ENCODE results near the gene NTRK1.

Gene NTRK1

DNA sequence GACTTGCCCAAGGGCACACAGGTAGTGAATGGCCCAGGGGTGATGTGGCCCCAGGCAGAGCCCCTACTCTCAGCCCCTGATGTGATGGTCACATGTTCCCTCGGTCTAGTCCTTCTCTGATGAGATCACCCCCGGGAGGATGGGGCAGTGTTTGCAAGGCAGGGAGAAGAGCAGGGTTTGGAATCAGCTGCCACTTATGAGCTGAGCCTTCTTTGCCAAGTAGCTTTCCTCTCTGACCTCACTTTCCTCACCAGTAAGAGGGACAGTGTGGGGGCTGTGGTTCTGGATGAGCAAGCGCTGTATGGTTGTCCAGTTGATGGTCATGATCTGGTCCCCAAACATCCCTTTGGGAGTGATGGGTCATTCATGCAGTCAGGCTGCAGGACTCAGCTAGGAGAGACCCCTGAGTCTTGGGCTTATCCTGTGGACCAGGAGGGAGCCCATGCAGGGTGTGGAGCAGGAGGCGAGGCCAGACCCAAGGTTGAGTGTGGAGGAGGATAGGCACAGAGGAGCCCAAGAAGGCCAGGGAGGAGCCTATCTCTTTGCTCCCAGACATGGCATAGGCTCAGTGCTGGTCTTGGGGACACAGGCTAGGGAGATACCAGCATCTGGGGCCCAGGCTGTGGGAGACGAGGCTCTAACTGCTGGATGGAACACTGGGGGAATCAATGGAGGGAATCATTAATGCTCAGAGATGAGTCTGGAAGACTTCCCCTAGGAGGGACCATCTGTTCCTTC lies 16.9 kb downstream of the NTRK1 start:
- in situ Hi-C loops (cut with MboI; ENCODE audit: low sequenced_read_pairs), result no loop called here

DNA sequence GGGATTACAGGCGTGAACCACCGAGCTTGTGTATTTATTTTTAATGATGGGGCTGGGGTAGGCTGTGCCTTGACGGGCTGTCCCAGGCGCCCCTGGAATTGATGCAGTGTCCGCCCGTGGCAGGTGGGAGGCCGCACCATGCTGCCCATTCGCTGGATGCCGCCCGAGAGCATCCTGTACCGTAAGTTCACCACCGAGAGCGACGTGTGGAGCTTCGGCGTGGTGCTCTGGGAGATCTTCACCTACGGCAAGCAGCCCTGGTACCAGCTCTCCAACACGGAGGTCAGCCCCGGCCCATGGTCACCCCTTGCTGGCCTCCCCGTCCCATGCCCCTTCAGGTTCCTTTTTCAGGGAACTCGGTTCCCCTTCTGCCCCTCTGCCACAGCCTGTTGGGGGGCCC lies 19.2 kb downstream of the NTRK1 start:
- in situ Hi-C loops (cut with MboI; ENCODE audit: low sequenced_read_pairs), result loop anchor here (10.0 kb wide), 1 partner anchor 85 kb away; no protein-coding TSS in a partner anchor

DNA sequence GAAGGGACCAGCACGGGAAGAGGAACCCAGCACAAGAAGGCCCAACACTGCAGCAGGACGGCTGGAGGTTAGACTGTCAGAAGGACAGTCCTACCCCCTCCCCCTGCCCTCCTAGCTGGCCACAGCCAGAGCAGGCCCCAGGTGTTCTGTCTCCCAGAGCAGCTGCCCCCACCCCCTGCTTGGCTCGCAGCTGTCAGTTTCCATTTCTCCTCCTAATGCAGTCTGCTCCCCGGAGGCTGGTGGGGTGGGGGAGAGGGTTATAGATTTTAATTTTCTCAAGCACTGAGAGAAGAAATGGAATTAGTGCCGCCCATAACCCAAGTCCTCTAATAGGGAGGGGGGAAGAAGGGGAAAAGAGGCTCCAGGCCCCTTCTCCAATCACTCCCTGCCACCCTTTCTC lies 19.8 kb downstream of the NTRK1 start:
- in situ Hi-C loops (cut with MboI; ENCODE audit: low sequenced_read_pairs), result loop anchor here (10.0 kb wide), 1 partner anchor 86 kb away; no protein-coding TSS in a partner anchor

DNA sequence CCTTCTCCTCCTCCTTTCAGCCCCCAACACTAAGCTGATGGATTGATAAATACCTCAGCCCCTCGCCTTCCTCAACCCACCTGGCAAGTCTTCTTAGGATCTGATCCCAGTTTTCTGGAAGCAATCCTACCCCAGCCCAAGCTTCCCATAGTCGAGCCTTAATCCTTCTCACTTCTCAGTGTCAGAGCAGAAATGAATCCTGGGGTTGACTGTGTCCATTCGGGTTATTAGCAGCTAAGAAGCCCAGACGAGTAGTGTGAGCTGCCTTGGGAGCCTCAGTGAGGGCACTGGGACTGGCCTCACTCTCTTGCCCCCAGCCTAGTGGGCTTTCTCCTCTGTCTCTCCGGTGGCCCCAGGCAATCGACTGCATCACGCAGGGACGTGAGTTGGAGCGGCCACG lies 20.4 kb downstream of the NTRK1 start:
- in situ Hi-C loops (cut with MboI; ENCODE audit: low sequenced_read_pairs), result loop anchor here (10.0 kb wide), 1 partner anchor 86 kb away; no protein-coding TSS in a partner anchor

DNA sequence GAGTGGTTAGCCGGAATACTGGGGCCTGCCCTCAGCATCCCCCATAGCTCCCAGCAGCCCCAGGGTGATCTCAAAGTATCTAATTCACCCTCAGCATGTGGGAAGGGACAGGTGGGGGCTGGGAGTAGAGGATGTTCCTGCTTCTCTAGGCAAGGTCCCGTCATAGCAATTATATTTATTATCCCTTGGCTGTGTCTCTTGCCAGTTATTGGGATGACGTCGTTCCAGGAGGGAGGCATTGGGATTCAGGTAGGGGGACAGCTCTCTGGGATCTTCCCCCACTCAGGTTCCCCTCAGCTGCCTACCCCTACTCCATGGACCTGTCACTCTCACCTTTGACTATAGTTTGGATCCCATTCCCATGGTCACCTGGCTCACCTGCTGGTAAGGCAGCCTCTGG lies 21.0 kb downstream of the NTRK1 start:
- in situ Hi-C loops (cut with MboI; ENCODE audit: low sequenced_read_pairs), result loop anchor here (10.0 kb wide), 1 partner anchor 87 kb away; no protein-coding TSS in a partner anchor

DNA sequence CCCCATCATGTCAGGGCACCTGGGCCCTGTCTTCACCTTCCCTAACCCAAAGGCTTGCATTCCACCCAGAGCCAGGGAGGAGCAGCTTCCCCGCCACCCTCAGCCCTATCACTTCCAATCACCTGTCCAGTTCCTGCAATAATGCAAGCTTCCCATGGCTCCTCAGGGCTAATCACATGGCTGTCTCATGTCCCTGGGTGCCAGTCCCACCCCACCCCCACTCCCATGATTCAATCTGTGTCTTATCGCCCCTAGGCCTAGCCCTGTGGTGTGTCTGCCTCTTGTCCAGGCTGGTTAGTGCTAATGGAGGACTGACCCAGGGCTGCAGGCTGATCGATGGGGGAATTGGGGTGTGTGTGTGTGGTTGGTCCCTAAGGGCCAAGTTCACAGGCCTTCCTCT lies 21.9 kb downstream of the NTRK1 start:
- in situ Hi-C loops (cut with MboI; ENCODE audit: low sequenced_read_pairs), result loop anchor here (10.0 kb wide), 1 partner anchor 88 kb away; no protein-coding TSS in a partner anchor

DNA sequence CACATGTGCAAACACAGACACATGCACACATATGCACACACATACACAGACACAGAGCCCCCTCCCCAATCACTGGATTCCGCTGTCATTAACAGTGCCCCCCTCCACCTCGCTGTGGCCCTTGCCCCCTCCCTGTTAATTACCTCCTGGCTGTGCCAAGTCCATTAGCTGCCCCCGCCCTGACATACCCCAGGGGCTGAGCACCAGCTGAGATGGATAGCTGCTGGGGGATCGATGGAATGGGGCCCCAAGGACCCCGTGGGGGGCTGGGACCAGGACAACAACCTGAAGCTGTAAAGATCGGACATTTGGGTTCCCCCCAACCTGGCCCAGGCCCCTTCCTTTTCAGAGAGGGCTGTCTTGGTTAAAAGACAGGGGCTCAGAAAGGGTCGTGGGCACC lies 23.3 kb downstream of the NTRK1 start:
- in situ Hi-C loops (cut with MboI; ENCODE audit: low sequenced_read_pairs), result loop anchor here (10.0 kb wide), 1 partner anchor 89 kb away; no protein-coding TSS in a partner anchor

DNA sequence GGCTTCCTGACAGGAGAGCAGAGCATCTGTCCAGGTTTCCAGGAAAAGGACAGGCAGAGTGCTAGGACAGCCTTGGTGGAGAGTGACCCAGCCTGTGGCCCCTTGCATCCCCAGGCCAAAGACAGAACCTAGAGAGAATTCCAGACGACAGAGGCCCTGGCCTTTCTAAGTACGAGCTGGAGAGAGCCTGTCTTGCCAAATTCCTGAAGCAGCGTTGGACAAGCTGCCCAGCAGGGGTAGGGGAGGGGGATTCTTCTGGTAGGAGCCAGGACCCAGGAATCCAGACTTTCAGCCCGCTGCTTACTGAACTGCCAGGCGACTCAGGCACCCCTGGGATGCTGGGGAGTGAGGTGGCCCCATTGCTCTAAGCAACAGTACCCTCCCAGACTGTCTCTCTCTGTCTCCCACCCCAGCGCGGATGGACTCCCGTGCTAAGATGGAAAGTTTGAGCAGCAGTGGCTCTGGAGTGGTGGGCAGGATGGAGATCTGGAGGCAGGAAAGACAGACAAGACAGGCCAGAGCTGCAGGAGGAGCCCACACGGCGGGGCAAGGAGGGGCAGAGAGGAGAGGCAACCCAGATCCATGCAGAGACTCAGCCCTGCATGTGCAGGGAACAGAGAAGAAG lies 24.0 kb downstream of the NTRK1 start:
- in situ Hi-C loops (cut with MboI; ENCODE audit: low sequenced_read_pairs), result loop anchor here (10.0 kb wide), 1 partner anchor 90 kb away; no protein-coding TSS in a partner anchor

DNA sequence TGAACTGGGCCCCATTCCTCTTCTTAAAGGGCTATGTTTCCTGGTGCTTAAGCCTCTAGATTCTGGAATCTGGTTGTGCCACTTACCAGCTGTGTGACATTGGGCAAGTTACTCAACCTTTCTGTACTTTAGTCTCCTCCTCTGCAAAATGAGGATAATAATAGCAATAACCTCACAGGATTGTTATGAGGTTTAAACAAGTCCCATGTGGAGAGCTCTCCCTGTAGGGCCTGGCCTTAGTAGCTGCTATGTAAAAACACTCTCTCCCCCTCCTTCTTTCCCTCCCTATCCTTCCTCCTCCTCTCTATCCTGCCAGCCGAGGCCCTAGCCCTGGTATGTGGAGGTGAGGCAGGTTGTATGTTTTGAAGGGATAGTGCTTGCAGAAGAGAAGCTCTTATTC lies 24.6 kb downstream of the NTRK1 start:
- in situ Hi-C loops (cut with MboI; ENCODE audit: low sequenced_read_pairs), result loop anchor here (10.0 kb wide), 1 partner anchor 91 kb away; no protein-coding TSS in a partner anchor

DNA sequence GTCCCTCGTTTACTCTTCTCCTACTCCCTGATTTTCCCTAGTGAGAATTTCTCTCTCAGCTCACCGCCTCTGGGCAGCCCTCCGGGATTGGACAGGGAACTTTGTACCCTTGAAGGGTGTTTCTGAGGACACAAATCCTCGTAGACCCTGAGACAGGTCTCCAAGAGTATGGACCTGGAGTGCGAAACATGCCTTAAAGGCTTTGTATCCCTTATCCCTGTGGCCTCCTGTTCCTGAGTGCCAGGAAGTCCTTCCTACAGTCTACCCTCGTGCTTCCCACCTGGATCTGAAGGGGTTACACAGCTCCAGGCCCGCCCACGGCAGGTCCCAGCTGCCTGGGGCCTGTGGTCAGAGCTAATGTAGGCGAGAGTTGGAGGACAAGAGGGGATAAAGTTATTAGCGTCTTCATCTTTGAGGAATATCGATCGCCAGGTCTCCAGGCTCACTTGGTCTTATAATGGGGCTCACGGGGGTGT lies 25.3 kb downstream of the NTRK1 start:
- in situ Hi-C loops (cut with MboI; ENCODE audit: low sequenced_read_pairs), result loop anchor here (10.0 kb wide), 1 partner anchor 91 kb away; no protein-coding TSS in a partner anchor

DNA sequence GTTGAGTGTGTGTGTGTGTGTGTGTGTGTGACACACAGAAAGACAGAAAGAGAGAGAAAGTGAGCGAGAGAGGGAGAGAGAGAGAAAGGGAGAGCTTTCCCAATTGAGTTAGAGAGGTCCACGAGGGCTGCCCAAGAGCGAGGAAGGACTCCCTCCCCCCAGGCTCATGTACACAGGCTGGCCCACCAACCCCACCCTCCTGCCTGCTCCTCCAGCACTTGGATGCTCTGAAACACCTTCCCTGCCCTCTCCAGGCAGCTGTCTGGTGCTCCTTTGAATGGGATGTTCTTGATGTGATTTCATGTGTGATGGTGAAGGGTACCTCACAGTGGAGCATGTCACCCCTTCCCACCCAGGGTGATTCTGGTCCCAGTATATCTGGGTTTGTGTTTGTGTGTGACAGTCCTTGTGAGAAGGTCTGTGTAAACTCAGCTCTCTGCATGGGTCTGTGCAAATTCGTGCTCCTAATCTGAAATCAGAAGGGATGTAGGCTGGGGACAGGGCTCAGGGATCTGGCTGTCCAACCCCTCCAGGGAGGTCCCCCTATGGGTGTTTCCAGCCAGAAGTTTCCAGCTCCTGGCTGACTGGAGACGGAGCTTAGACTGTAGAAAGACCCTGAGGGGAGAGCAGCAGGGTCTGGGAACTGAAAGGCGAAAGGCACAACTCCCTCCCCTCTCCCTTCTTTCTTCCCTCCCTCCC lies 26.1 kb downstream of the NTRK1 start:
- in situ Hi-C loops (cut with MboI; ENCODE audit: low sequenced_read_pairs), result loop anchor here (10.0 kb wide), 1 partner anchor 92 kb away; no protein-coding TSS in a partner anchor

DNA sequence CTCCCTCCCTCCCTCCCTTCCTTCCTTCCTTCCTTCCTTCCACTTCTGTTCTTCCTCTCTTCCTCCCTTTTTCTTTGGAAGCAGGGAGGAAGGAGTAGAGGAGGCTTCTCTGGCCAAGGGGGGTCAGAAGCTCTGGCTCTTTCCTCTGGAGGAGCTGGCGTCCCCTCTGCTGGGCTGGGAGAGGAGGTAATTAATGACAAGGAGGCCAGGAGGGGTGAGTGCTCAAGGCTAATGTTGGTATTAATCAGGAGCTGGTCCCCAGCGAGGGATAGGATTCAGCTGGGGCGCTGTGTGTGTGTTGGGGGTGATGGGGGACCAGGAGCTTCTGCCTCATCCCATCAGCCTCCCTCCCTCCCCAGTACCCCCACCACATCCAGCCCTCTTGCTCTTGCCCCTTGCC lies 26.7 kb downstream of the NTRK1 start:
- in situ Hi-C loops (cut with MboI; ENCODE audit: low sequenced_read_pairs), result loop anchor here (10.0 kb wide), 1 partner anchor 93 kb away; no protein-coding TSS in a partner anchor

DNA sequence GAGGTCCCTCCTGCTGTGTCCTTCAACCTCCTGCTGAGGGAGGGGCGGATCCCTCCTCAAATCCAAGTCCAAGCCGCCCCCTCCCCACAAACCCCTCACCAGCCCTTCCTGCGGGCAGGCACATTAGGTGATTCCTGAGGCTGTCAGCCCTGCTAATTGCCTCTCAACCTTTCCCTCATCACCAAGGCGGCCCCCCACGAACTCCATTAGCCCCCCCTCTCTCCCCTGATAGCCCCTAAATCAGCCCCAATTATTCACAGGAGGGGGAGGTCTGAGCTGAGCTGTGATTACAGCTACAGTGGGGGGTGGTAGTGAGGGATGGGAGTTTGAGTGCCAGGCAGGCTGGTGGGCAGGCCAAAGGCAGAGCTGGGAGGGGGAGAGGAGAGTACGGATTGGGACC lies 27.1 kb downstream of the NTRK1 start:
- in situ Hi-C loops (cut with MboI; ENCODE audit: low sequenced_read_pairs), result loop anchor here (10.0 kb wide), 1 partner anchor 93 kb away; no protein-coding TSS in a partner anchor

DNA sequence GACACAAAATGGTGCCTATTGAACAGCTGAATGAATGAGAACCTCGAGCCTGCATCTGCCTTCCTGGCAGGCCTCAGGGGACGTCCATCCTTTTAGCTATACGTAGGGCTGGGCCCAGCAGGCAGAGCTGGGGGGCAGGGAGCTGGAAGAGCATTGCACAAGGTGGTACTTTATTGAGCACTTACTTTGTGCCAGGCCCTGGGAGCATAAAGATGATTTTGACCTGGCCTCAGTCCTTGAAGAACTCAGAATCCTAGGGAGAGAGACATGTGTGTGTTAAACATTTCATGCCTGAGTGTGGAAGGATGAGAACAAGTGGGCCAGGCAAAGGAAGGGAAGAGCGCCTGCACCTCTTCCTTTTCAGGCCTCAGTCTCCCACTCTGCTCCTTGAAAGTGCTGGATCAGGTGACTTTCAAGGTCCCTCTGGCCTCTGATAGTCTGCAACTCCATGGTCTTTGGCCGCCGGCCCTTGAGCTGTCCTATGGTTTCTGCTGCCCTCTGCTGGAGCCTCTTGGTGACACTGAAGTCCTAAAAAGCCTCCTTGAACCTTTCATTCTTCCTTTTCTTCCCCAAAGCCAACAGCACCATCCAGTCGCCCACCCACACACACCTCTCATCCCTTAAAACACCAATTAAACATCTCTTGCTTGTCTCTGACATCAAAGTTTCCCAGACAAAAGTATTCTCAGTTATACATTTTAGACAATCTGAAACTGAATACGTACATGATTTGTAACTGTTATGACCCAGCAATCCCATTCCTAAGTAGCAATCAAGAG lies 29.3 kb downstream of the NTRK1 start:
- in situ Hi-C loops (cut with MboI; ENCODE audit: low sequenced_read_pairs), result loop anchor here (10.0 kb wide), 1 partner anchor 95 kb away; no protein-coding TSS in a partner anchor

DNA sequence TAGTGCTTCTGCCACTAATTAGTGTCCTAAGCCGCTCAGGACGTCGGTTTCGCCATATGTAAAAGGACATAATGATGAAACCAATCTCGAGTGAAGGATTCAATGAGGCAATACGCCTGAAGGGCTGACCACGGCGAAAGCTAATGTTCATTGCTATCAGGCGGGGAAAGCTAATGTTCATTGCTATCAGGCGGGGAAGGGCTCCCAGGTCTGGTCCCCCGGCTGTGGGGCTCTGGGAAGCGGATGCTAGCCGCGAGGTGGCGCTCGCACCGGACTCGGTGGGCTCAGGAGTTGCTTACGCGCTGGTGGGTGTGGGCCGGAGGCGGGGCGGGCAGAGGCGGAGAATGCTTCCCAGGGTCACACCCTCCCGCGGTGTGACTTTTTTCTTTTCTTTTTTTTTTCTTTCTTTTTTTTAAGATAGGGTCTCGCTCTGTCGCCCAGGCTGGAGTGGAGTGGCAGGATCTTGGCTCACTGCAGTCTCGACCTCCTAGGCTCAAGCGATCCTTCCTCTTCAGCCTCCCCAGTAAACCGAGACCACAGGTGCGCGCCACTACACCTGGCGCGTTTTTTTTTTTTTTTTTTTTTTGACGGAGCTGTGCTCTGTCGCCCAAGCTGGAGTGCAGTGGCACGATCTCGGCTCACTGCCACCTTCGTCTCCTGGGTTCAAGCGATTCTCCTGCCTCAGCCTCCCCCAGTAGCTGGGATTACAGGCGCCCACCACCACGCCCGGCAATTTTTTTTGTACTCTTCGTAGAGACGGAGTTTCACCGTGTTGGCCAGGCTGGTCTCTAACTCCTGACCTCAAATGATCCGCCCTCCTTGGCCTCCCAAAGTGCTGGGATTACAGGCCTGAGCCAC lies 31.8 kb downstream of the NTRK1 start:
- in situ Hi-C loops (cut with MboI; ENCODE audit: low sequenced_read_pairs), result no loop called here

DNA sequence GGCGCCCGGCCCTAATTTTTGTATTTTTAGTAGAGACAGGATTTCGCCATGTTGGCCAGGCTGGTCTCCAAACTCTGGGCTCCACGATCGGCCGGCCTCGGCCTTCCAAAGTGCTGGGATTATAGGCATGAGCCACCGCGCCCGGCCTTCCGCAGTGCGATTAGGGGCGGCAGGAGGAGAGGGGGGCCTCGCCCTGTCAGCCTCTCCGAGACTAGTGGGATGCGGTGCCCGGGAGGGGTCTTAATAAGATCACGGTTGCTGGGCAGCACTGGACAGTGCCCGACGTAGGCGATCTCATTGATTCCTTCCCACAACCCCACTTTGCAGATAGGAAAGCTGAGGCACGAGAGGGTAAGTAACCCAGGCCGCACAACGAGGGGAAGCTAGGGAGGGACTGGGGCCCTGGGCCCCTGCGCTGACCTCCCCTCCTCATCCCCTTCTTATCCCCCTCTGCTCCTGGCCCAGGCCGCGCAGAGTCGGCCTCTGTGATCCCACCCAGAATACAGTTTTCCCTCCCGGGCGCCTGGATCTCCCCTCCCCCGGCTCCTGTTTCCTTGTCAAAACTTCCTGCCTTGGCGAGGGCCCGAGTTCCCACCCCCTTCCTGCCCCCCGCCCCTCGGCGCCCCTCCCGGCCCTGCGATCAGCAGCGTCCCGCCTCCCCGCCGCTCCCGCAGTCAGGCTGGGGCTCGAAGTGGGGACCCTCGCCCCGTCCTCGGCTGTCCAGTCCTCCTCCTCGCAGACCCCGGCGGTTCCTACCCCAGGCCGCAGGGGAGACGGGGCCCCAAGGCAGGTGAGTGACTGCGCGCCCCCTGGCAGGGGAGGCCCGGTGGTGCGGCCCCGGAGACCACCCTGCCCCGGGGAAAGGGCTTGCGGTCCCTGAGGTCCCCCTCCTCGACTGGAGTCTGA lies 32.6 kb downstream of the NTRK1 start, which contains the start of gene PEAR1:
Gene PEAR1, plus strand, starts transcription at position 671 of the 906 bp plus-strand sequence. CDS start 10,209 bp downstream, outside the sequence.
- in situ Hi-C loops (cut with MboI; ENCODE audit: low sequenced_read_pairs), result no loop called here

DNA sequence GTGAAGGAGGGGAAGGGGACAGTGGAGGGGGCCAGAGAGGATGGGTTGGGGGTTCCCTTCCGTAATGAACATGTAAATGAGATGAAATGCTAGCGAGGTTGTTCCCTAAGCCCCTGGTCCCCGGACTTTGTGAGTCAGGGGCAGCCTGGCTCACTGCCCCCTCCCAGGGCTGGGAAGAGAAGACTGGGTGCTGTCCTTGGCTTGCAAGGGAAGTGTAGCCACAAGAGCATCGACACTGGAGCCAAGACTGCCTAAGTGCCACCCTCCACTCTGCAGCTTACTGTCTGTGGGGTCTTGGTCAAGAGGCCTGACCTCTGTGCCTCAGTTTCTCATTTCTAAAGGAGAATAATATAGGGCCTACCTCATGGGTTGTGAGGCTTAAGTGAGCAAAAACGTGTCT lies 33.3 kb downstream of the NTRK1 start:
- in situ Hi-C loops (cut with MboI; ENCODE audit: low sequenced_read_pairs), result no loop called here
